HG02938 (cell line): ENCODE data around the gene CARD11.
A peak's percentile ranks its signal among the peaks of the same experiment; 100 is the strongest.

ENCODE experiments used
- ATAC-seq: cut with Tn5 transposase; IDR thresholded peaks from one replicate; pipeline ENCODE4 v1.9.1; 2021; ENCODE audit warnings: mild to moderate bottlenecking, moderate library complexity; ENCODE audit not compliant: unreplicated experiment

Gene CARD11

DNA sequence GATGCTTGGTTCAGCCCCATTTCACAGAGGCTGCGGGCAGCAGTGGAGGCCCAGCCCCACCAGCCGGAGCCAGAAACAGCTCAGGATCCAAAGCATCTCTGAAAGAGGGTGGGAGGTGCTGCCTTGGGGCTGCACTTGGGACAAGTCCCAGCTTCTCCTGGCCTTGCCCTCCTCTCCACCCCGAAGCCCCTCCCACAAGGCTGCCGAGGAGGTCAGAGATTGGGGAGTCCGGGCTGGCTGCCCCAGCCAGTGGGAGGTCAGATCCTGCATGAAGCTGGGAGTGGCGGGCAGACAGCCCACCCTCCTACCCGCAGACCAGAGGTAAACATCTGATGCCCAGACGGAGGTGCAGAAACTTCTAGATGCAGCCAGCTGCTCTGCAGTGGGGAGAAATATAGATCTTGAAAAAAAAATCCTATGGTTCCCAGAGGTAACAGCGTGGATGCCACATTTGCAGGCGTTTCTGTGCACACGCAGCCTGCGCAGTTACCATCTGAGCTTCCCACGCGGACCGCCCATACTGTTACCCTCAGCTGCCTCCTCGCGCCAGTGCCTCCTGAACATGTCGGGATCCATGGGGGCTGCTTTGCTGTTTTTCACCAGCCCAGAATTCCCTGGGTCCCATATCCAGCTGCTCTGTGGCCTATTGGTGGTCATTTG, 162.7 kb downstream of the CARD11 start:
- no peak for ATAC-seq

DNA sequence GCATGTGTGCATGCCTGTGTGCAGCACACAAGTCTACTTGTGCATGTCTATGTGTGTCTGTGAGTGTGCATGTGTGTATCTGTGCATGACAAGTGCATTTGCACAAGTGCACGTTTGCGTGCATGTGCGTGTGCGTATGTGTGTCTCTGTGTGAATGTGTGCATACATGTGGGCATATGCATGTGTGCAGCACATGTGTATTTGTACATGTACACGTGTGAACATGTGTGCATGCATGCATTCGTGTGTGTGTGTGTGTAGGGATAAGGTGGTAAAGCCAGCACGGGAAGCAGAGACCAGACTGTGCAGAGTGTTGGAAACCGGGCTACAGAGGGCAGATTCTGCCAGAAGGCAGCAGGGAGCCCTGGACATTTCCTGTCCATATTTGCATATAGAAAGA, 163.6 kb downstream of the CARD11 start:
- ATAC-seq = no peak

DNA sequence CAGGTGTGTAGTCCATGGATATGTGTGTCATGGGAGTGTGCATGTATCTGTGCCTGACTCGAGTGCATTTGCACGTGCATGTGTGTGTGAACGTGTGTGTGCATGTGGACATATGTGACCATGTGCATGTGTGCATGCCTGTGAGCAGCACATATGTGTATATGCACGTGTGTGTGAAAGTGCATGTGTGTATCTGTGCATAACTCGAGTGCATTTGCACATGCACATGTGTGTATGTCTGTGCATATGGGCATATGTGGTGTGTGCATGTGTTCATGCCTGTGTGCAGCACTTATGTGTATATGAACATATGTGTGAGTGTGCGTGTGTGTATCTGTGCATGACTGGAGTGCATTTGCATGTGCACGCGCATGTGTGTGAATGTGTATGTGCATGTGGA, 164.3 kb downstream of the CARD11 start:
- ATAC-seq = no peak

DNA sequence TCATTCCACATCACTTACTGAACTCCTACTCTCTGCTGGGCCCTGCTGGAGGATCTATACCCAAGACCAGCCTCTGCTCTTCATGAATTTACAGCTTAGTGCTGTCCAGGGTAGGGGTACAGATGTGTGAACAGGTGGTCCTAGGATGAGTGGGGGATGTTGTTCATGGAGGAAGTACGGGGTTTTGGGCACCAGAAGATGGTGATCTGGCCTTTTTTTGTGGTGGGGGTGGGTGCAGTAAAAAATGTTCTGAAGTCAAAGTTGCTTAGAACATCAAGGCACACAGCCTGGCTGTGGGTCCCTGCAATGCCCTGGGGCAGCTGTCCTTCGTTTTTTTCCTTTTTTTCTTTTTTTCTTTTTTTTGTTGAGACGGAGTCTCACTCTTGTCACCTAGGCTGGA, 165.4 kb downstream of the CARD11 start:
- ATAC-seq = no peak

DNA sequence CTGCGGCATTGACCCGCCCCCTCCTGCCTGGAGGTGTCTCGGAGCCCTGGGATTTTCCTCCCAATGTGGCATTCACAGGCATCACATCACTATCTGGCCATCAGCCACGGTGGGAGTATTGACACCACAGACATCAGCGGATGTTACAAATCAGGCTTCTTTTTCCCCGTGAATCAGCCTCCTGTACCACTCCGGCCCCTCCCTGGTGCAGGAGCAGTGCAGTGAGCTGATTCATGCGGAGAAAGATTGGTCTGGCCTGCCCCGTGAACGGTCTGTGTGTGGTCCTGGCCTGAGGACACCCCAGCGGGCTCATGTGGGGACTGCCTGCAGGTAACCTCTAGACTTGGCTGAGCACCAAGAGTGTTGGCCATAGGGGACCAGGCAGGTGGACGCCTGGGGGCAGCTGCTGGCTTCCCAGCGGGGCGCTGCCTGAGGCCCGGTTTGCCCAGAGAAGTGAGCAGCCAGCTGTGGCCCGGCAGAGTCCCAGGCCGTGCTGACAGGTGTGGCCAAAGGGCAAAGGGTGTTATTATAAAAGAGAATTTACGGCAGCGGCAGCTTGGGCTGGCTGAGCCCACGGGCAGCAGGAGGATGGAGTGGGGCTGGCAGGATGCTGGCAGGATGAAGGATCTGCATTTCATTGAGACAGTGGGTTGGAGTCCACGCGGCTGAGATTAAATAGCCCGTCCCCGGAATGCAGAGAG, 167.5 kb downstream of the CARD11 start:
- no peak for ATAC-seq

GRCh38 chr7:2873686-2874551, 169.7 kb downstream of the CARD11 start:
- no peak for ATAC-seq

DNA sequence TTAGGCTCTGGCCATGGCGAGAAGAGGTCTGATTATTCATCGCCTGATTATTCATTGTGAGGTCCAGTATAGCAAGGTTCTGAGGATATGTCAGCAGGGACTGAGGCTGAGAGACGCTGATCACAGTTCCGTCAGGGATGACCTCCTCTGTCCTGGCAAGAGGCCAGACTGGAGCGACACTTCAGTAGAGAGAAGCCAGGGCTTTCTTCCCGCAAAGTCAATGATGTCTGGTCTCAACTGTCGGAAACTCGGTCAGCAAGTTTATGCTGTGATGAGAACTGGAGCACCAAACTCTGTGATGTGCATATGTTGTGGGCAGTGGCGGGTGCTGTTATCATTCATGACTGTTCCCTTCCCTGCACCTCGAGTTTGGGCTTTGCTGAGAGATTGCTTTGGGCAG, 170.5 kb downstream of the CARD11 start:
- ATAC-seq = no peak

DNA sequence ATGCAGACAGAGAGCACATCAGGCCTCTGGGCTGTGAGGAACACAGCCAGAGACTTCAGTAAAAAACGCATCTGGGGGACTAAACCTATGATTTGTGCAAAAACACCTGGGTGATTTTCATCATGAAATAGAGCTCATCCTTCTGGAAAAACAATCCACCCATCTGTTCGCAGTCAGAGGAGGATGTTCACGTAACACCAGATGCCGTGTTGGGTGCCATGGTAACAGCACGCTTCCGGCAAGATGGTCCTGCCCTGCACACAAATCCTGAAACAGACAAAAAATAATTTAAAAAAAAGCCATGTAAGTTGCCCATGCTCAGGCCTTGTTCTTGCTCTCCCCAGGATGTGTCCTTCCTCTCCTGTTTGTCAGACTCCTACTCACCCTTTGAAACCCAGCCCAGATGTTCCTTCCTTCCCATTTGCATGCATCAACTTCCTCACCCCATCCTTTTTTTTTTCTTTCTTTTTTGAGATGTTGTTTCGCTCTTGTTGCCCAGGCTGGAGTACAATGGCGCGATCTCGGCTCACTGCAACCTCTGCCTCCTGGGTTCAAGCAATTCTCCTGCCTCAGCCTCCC, 171.3 kb downstream of the CARD11 start:
- no peak for ATAC-seq

DNA sequence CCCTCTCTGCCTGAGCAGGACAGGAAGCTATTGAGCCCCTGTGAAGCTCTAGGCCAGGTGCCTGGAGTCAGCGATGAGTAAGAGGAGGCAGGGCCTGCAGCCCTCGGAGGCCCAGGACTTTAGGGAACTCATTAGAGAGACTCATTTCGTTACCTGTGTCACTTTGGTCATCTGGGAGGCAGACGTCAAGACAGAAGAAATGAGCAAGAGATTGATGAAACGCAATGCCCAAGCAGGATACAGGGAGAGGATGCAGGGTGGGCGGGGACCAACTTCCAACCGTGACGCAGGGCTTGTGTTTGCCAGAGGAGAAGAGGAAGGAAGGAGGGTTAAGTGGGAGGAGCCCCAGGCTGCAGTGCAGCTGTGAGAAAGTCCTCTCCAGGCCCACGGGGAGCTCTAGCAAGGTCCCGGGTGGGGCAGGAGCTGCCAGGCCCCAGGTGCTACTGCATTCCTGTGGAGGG, 173.2 kb downstream of the CARD11 start:
- no peak for ATAC-seq

- no peak for ATAC-seq
Observed at GRCh38 chr7:2869981-2870380, 173.7 kb downstream of the CARD11 start.

DNA sequence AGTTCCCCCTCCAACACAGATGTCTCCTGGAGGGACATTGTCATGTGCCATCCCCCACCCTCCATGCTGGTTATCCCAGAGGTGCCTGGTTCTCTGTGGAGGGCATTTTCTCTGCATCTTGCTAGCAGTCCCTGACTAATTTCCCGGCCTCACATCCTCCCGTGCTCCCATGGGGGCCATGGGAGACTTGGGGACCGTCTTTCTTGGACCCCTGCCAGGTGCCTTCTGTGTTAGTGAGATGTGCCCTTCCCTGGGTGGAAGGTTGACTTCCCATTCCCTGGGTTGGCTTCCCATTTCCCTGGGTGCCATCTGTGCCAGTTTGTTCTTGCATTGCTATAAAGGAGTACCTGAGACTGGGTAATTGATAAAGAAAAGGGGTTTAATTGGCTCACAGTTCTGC, 177.1 kb downstream of the CARD11 start:
- ATAC-seq = no peak

DNA sequence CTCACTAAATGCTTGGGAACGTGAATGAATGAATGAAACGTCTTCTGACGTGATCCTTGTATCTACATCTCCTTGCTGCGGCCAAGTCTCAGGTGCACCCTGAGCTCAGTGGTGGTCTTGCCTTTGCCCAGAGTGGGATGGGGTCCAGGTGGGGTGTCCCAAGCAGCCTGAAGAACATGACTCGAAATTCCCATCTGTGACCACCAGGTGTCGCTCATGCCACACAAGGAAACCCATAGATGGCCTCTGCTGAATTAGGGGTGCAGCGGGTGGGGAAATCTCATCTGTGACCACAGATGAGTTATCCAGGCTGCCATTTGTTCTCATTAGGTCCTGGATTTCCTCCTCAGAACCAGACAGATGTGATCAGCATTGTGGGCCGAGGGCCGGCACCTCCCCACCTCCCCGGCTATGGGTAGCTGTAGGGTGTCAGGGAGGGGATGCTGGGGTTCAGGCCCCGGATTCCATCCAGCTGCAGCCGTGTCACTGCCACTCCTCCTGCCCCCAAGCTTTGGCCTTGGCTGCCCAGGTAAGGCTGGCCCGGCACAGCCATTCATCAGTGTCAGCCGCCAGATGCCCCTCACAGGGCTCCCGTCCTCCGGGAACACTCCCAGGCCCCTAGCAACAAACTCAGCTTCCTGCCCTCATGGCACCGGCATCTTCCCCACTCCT, 178.5 kb downstream of the CARD11 start:
- ATAC-seq = no peak

GRCh38 chr7:2864204-2864985, 179.3 kb downstream of the CARD11 start:
- no peak for ATAC-seq

DNA sequence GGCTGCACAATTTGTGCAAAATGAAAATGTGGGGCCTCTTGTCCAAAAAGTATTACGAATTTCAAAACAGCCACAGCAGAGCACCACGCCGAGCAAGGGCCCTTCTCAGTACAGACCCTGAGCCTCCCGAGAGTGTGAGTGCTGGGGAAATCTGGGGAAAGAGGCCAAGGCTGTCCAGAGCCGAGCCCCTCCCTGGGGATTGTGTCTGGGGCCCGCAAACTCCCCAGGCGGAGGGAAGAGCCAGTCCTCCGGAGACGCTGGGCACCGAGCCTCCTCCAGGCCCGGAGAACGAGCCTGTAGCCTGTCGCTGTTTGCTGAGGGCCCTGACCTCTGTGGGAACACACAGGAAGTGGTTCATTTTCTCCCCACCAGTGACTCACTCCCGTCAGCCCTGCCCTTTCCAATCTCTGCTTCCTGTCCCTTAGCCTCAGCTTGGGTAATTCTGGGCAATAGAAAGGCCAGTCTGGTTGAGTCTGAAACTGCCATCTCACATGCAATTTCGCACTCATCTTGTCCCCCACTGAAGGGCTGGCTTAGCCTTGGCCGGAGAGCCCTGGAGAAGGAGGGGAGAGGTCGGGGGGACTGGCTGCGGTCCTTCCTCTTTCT, 180.1 kb downstream of the CARD11 start:
- peak; percentile 94 for ATAC-seq

DNA sequence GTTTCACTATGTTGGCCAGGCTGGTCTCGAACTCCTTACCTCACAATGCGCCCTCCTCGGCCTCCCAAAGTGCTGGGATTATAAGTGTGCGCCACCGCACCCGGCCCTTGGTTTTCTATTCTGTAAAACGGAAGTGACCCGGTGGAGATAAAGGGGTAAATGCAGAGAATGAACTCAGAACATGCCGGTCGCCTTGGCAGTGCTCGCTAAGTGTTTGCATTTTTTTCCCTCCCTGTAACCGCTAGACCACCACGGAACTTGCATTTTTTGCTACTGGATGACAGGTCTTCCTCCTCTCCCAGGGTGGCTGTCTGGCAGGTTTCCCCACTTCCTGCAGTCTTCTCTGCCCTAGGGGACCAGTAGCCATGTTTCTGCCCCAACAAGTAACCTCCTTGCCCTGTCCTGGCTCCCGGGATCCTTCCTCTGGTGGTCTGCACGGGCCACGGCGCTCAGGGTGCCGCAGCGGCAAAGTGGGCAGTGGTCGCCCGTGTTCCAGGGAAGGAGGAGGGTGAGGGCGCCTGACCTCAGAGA, 180.8 kb downstream of the CARD11 start:
- ATAC-seq = no peak

DNA sequence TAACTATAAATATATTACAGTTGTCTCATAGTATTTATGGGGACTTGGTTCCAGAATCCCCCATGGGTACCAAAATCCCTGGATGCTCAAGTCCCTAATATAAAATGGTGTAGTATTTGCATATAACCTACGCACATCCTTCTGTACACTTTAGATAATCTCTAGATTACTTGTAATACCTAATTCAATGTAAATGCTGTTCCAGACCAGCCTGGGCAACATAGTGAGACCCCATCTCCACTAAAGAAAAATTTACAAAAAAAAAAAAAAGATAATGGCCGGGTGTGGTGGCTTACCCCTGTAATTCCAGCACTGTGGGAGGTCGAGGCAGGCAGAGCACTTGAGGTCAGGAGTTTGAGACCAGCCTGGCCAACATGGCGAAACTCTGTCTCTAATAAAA, 182.2 kb downstream of the CARD11 start:
- no peak for ATAC-seq

DNA sequence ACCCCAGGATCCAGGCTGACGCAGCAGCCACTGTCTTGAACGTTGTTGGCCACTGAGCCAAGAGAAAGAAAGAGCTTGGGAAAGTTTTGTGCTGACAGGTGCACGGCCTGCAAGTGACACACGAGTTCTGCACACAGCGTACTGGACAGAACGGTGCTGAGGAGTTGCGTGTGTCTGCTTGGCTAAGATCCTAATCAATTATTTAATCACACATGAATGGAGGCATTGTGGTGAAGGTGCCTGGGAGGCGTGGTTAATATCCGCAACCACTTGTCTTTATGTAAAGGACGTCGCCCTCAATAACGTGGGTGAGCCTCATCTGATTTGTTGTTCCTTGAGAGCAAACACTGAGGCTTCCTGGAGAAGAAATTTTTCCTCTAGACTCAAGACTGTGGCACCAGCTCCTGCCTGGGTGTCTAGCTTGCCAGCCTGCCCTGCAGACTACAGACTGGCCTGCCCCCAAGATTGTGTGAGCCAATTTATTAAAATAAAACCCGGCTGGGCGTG, 183.0 kb downstream of the CARD11 start:
- ATAC-seq = no peak

GRCh38 chr7:2859952-2860351, 183.7 kb downstream of the CARD11 start:
- no peak for ATAC-seq

GRCh38 chr7:2858621-2859020, 185.0 kb downstream of the CARD11 start:
- no peak for ATAC-seq
